GM18873 (cell line): ENCODE measurements around the gene DRG1.
"Not testable (repeated sequence)": the region's sequence is repeated elsewhere in the genome, so short reads cannot be mapped to it uniquely, and the experiment has no call there.

Experiments used
- ATAC-seq: cut with Tn5 transposase; IDR thresholded peaks from one replicate; pipeline ENCODE4 v1.9.1; 2021; ENCODE audit warnings: mild to moderate bottlenecking, moderate library complexity, moderate number of reproducible peaks; ENCODE audit not compliant: unreplicated experiment, low FRiP score

DRG1 gene

DNA sequence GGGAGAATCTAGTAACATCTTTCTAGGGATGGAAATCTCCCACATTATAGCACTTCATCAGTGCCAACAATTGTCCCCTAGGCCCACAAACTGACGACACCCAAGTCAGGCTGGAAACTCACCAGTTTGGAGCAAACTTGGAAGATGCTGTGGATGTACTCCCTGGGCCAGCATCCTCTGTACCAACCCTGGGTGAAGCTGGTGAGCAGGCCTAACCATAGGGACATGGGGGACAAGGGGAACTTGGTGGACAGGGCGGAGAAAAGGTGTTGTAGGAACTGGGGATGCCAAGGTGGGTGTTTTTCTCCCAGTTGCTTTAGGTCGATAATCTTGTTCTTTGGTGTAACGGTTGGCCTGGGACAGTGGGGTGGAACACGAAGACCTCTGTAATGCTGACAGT, 42.2 kb downstream of the DRG1 start:
- no peak for ATAC-seq

DNA sequence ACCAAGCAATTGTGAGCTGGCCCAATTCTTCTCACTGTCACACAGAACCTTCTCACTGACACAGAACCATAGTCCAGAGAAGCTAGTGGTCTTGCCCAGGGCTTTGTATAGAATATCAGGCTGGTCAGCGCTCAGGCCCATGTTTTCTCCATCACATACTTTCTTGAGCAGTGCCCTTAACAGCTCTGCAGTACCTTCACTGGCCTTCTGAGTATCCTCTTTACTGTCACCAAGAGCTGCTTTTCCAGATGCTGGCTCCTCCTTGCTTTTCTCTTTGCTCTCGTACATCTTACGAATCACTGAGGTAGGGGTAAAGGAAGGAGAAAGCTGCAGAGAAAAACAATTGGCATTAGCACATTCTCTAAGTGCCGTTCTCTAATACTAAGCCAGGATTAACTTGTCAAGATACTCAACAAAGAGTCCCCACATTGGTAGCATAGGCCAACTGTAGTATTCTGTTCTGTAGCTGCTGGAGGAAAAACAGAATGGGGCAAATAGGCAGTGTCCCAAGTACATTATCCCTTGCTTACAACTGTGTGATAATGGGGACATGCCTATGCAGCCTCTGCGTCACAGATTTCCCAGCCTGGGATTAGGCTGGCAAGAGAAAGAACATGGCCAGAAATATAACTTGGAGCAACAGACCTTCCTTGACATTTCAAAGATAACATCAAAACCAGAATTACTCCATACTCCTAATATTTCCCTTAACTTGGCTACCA, 43.5 kb downstream of the DRG1 start:
- ATAC-seq: no peak

DNA sequence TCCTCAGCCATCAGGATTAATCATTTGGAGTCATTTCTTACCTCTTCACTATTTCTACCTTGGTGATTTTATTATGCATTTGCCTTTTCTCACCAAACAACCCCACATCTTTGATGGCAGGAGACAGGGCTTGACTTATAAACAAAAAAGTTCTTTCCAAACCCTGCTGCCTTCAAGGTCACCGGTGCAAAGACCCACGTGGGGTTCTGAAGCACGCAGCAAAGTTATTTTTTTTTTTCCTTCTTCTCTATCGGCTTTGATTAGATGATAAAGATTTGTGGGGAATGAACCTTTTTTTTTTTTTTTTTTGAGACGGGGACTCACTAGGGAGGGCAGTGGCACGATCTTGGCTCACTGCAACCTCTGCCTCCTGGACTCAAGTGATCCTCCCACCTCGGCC, 44.1 kb downstream of the DRG1 start:
- ATAC-seq: no peak

DNA sequence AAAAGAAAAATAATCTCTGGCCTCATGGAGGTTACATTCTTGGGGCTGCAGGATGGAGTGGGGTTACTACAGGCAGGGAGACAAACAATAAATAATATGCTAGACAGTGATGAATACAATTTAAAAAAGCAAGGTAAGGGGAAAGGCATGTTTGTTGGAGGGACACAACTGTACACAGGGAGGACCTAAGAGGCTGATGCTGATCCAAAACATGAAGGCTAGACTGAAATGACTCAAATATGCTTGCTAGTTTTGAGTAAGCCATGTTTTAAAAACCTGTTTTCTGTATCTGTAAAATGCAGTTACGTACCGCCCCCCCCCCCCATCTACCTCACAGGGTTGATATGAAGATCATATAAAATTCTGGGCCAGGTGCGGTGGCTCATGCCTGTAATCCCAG, 46.2 kb downstream of the DRG1 start:
- ATAC-seq: no peak

DNA sequence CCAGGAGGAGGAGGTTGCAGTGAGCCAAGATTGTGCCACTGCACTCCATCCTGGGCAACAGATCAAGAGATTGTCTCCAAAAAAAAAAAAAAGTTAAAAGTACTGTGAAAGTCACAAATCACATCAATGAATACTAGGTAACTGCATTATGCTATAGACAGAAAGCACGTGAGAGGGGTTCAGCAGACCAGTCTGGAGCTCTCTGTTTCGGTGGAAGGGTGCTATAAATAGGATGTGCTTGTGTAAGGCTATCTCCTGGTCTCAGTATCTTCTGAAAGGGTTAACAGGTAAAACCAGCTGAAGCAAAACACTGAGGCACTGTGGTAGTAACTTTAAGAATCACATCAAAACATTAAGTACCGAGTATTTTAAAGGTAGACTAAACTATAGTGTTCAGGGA, 46.8 kb downstream of the DRG1 start:
- no peak for ATAC-seq

DNA sequence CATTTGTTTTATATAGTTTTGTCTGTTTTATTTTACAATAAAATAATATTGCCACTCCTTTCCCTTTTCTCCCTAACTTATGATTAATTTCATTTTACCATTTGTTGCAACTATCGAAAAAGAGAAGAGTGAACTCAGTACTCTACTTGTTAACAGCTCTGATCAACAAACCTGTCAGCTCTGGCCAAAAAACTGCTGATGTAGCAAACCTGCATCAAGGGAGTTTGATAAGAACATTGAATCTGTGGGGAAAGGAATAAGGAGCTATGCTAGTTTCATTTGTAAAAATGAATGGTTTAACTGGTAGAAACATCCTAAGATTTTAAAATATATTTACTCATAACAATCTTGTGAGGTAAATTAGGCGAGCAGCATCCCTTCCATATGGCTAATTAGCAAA, 47.4 kb downstream of the DRG1 start:
- ATAC-seq: no peak

DNA sequence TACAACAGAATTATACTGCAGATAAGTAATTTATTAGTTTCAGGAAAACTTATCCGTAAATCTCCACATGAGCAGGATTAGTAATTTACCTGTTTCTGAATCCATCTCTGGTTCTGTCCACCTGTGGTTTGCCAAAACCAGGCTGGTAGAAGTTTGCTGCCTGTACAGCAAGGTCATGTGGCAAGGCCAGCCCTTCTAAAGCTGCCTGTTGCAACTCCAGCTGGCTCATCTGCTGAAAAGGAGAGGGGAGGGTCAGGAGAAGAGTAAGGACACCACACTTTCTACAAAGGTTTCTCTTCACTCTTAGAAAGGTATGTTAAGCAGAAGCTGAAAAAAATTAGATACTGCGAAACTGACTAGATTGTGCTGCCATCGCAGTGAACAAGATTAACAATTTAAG, 47.9 kb downstream of the DRG1 start:
- ATAC-seq: no peak

DNA sequence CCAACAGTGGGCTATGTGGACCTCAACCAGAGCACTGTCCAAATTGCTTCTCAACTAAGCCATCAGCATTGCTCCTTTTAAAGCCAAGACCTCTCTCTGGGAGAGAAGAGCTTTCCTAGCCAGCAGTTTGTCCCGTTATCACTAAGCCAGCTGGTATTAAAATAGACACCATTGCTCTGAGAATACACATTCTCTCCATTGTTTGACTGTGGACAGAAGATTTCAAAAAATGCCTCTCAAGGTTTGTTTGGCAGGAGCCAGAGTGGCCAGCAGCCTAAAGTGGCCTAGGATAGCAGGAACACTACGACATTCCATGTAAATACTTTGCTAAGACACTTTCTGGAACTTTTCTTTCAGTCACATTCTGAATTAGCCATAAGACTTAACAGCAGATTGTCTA, 49.0 kb downstream of the DRG1 start:
- ATAC-seq: no peak

DNA sequence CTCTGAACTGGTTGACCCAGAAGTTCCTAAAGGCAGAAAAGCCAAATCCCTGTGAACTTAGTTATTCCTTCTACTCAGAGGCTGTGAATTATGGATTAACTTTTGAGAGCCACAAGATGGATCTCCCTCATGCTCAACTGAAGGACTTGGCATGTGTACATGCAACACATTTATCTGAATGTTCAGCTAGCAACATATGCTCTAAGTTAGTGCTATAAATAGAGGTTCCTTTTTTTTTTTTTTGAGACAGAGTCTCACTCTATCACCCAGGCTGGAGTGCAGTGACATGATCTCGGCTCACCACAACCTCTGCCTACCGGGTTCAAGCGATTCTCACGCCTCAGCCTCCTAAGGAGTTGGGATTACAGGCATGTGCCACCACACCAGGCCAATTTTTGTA, 50.1 kb downstream of the DRG1 start:
- ATAC-seq: no peak

DNA sequence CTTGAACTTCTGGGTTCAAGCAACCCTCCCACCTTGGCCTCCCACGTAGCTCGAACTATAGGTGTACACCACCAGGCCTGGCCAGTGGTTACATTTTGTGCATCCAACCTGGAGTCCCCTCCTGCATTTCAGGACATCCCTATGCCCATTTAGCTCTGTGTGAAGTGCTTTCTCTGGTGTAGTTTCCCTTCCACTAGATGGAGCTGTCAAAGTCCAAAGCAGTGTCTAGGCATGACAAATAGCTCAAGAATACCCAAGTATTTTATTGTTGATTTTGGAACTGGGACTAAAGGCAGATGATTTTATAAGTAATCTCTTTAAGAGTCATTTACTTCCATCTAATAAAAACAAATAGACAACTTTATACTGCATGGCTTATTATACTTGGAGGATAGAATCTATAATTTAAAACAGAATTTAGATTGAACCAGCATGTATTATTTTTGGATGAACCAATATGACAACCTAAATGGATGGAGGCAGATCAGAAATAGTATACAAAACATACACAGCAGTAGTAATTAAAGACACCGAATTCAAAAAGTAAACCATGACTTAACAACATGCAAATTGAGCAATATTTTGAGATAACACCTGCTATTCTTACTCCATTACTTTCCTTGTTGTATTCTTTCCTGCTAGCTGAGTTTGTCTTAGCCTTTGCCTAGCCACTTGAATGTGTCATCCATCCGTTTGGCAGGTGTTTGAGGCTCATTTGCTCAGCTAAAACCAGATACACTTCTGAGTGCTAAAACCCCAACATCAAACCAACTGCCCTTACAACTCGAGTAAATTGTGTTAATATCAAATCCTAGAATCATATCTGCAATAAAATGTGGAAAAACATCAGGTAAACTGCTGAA, 52.5 kb downstream of the DRG1 start:
- ATAC-seq: no peak

DNA sequence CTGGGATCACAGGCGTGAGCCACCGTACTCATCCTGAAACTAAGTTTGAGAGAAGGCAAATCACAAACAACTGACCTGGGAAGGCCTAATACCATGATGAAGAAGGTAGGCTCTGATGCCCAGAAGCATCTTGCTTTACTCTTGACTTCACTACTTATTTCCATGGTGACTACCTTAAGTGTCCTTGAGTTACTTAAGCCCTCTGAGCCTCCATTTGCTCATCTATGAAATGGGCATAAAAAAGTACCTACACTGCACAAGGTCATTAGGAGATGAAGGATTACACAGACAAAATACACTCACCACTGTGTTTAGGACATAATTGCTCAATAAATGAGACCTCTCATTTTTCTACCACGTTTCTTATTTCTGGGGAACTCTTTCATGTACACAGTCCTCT, 62.3 kb downstream of the DRG1 start:
- ATAC-seq: no peak

DNA sequence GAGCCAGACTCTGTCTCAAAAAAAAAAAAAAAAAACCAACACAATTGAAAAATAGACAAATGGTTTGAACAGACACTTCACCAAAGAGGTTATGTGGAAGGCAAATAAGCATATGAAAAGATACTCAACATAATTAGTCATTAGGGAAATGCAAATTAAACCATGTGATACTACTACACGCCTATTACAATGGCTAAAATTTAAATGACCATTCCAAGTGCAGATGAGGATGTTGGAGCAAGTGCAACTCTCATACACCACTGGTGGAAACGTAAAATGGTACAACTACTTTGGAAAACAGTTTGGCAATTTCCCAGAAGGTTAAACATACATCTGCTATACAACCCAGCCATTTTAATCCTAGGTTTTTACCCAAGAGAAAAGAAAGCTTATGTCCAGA, 65.9 kb downstream of the DRG1 start:
- ATAC-seq: no peak

DNA sequence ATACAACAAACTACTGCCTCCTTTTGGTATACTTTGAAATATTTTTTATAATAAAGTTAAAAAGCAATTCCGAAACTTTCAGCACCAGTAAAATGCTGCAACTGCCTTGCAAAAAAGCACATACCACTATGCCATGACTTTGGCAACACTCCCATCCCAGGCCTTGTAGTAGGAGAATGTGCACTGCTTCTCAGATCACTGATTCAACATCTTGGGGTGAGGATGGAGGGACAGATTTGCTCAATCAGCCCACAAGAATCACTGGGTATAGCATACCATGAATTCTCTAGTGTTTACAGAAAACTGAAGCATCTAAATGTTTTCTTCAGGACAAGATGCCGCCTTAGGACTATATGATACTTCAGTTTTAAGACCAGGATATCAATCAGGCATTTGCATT, 75.3 kb downstream of the DRG1 start:
- ATAC-seq: no peak

DNA sequence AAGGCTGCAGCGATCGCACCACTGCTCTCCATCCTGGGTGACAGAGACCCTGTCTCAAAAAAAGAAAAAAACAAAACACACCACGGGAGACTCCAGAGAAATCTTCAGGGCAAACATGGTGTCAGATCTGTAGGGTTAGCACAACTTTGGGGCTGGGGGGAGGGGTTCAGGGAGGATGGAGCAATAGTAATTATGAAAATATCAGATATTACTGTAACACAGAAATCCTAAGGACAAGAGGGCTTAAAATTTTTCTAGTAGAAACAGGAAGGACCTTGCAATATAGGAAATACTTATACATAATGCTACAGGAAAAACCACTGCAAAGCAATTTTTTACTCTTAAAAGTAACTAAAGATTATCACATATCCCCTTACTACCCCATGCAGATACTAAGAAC, 76.4 kb downstream of the DRG1 start:
- no peak for ATAC-seq

DNA sequence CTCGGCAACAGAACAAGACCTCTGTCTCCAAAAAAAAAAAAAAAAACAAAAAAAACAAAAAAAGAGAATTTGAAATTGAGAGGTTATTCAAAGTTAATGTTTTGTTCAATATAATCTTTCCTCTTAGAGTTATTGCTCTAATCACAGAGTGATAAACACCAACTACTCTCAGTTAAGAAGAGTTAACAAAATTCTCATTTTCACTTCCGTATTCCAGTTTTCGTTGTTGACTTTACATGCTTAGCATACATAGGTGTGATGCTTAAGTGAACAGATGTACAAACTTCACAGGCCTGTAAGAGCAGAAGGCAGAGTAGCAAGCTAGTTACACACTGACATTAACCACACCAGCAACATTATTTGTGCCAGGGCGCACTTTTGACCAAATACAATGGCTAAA, 77.9 kb downstream of the DRG1 start:
- no peak for ATAC-seq

DNA sequence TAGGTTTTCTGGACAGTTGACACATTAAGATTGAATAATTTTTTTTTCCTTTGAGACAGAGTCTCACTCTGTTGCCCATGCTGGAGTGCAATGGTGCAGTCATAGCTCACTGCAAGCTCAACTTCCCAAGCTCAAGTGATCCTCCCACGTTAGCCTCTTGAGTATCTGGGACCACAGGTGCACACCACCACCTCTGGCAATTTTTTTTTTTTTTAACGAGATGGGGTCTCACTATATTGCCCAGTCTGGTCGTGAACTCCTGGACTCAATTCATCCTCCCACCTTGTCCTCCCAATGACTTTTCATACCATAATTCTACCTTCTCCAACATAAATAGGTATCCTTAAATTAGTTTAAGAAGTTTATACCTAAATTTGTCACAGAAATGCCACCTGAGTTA, 81.7 kb downstream of the DRG1 start:
- ATAC-seq: no peak

DNA sequence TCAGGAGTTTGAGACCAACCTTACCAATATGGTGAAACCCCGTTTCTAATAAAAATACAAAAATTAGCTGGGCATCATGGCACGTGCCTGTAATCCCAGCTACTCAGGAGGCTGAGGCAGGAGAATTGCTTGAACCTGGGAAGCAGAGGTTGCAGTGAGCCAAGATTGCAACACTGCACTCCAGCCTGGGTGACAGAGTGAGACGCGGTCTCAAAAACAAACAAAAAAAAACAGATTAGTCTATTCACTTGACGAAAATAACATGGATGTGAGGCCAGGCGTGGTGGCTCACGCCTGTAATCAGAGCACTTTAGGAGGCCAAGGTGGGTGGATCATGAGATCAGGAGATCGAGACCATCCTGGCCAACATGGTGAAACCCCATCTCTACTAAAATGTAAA, 83.1 kb downstream of the DRG1 start:
- ATAC-seq: not testable (repeated sequence)
